OCI-LY1 (cell line): Measurements from ENCODE around the gene SLC4A2.
A peak's percentile ranks its signal among the peaks of the same experiment; 100 is the strongest.
"Not testable (repeated sequence)": the region's sequence is repeated elsewhere in the genome, so short reads cannot be mapped to it uniquely, and the experiment has no call there.

Source experiments
- H2AFZ ChIP-seq: fragments of 200-600 bp; sonication (generic), shearing (Covaris generic); 2 replicates; pipeline ENCODE4 v1.6.0; 2014; ENCODE audit warnings: antibody characterized with exemption, mild to moderate bottlenecking, low read length
- H3F3A ChIP-seq: fragments of 200-600 bp; sonication (generic), shearing (Covaris generic); 2 replicates; pipeline ENCODE4 v1.6.0; 2014; ENCODE audit warnings: mild to moderate bottlenecking, antibody characterized with exemption, low read length, moderate library complexity; ENCODE audit not compliant: insufficient read depth
- H3K27ac ChIP-seq: fragments of 200-600 bp; sonication (generic); 2 replicates; pipeline ENCODE4 v1.5.1; 2014; ENCODE audit warnings: low read length, mixed run types, mild to moderate bottlenecking, low read depth; ENCODE audit not compliant: poor library complexity, severe bottlenecking
- H3K27me3 ChIP-seq: fragments of 200-600 bp; sonication (generic); 2 replicates; pipeline ENCODE4 v1.6.0; 2014; ENCODE audit warnings: antibody characterized with exemption, mild to moderate bottlenecking, low read length, moderate library complexity; ENCODE audit not compliant: insufficient read depth
- H3K36me3 ChIP-seq: fragments of 200-600 bp; sonication (generic); 2 replicates; pipeline ENCODE4 v1.6.1; 2014; ENCODE audit warnings: mild to moderate bottlenecking, antibody characterized with exemption, low read length, moderate library complexity, mixed read lengths; ENCODE audit not compliant: insufficient read depth
- H3K4me1 ChIP-seq: fragments of 200-600 bp; sonication (generic); 2 replicates; pipeline ENCODE4 v1.5.1; 2014; ENCODE audit warnings: mild to moderate bottlenecking, low read length, moderate library complexity; ENCODE audit not compliant: insufficient read depth, severe bottlenecking
- H3K4me2 ChIP-seq: fragments of 200-600 bp; sonication (generic), shearing (Covaris generic); 2 replicates; pipeline ENCODE4 v1.6.1; 2014; ENCODE audit warnings: low read length
- H3K4me3 ChIP-seq: fragments of 200-600 bp; sonication (generic); 2 replicates; pipeline ENCODE4 v1.5.1; 2014; ENCODE audit warnings: low read length, low read depth, mild to moderate bottlenecking, mixed read lengths; ENCODE audit not compliant: poor library complexity, severe bottlenecking
- H3K79me2 ChIP-seq: fragments of 200-600 bp; shearing (Covaris generic); 2 replicates; pipeline ENCODE4 v1.6.1; 2016; ENCODE audit warnings: mixed run types, low read length, mixed read lengths; ENCODE audit not compliant: insufficient read depth
- H3K9ac ChIP-seq: fragments of 200-600 bp; sonication (generic), shearing (Covaris generic); 2 replicates; pipeline ENCODE4 v1.6.1; 2014; ENCODE audit warnings: mild to moderate bottlenecking, low read length, mixed read lengths
- H3K9me2 ChIP-seq: fragments of 200-600 bp; sonication (generic), shearing (Covaris generic); 2 replicates; pipeline ENCODE4 v1.6.1; 2014; ENCODE audit warnings: low read depth, mild to moderate bottlenecking, low read length, mixed read lengths
- H3K9me3 ChIP-seq: fragments of 200-600 bp; shearing (Covaris generic); 2 replicates; pipeline ENCODE4 v1.6.1; 2014; ENCODE audit warnings: low read length, mixed read lengths
- H4K20me1 ChIP-seq: fragments of 200-600 bp; sonication (generic), shearing (Covaris generic); 2 replicates; pipeline ENCODE4 v1.6.0; 2016; ENCODE audit warnings: mild to moderate bottlenecking, low read length; ENCODE audit not compliant: insufficient read depth
- EZH2 ChIP-seq: fragments of 200-600 bp; sonication (generic), shearing (Covaris generic); IDR thresholded peaks from 2 replicates; pipeline ENCODE4 v1.8.0; 2017; ENCODE audit warnings: borderline replicate concordance, mixed run types, mild to moderate bottlenecking, antibody characterized with exemption, low read length, moderate library complexity, mixed read lengths
- TF ChIP-seq, protein P1 (sequence below): fragments of 200-600 bp; sonication (generic), shearing (Covaris generic); IDR thresholded peaks from 2 replicates; pipeline ENCODE4 v1.5.1; 2017; ENCODE audit warnings: mild to moderate bottlenecking, antibody characterized with exemption, low read length, moderate library complexity, mixed read lengths

Gene SLC4A2

DNA sequence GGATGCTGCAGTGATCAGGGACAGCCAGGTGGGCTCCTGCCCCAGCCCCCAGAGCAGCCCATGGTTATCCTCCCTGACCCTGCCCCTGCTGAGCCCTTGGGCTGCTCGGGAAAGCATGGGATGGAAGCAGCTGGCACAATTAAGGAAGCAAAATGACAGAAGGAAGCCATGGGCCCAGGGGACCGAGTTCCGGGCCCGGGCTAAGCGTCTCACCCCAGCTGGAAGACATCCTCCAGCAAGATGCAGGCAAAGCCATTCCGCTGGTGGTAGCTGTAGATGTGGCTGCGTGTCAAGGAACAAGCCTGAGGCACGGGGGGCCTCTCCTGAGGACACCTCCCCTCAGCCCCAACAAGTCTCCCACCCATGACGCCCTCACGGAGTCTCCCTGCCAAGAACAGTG, 36.2 kb upstream of the SLC4A2 start:
- Histone ChIP-seq H3K9me2 (no peaks in the 10 kb centered on the region), H4K20me1 (no peaks in the 10 kb centered on the region), H3K27me3 (peaks cover 4% of the 10 kb centered on the region), H3K4me3 (no peak overlapping the region), H3F3A (no peaks in the 10 kb centered on the region), H3K27ac (no peak overlapping the region), H3K9me3 (no peaks in the 10 kb centered on the region), H3K4me2 (no peak overlapping the region), H3K79me2 (no peaks in the 10 kb centered on the region), H2AFZ (no peak overlapping the region), H3K4me1 (peaks cover 12% of the 10 kb centered on the region), H3K9ac (no peak overlapping the region), H3K36me3 (no peaks in the 10 kb centered on the region)
- TF ChIP-seq EZH2 = no peak
- TF ChIP-seq, protein P1, sequence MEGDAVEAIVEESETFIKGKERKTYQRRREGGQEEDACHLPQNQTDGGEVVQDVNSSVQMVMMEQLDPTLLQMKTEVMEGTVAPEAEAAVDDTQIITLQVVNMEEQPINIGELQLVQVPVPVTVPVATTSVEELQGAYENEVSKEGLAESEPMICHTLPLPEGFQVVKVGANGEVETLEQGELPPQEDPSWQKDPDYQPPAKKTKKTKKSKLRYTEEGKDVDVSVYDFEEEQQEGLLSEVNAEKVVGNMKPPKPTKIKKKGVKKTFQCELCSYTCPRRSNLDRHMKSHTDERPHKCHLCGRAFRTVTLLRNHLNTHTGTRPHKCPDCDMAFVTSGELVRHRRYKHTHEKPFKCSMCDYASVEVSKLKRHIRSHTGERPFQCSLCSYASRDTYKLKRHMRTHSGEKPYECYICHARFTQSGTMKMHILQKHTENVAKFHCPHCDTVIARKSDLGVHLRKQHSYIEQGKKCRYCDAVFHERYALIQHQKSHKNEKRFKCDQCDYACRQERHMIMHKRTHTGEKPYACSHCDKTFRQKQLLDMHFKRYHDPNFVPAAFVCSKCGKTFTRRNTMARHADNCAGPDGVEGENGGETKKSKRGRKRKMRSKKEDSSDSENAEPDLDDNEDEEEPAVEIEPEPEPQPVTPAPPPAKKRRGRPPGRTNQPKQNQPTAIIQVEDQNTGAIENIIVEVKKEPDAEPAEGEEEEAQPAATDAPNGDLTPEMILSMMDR = no peak

DNA sequence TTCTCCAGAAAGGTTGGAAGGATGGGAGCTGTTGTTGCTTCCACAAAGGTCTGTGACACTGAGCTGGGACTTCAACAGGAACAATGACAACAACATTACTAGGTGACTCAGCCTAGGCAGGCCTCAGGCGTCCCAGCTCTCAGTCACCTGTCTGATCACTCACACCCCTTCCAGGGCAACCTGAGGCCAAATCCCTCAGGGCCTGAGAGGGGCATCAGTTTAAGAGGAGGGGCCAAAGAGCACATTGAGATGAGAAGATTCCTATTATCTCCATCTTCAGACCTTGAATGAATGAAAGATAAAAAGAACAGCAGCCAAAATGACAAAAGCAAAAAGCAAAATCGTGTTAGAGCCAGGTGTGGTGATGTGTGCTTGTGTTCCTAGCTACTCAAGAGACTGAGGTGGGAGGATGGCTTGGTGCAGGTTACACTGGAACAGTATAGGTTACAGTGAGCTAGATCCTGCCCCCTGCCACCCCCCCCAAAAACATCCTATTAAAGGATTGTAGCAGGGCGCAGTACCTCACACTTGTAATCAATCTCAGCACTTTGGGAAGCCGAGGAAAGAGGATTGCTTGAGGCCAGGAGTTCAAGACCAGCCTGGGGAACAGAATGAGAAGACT, 34.8 kb upstream of the SLC4A2 start, which contains the start of gene ATG9B:
Gene ATG9B, minus strand, starts transcription at position 60 of the 622 bp plus-strand sequence. CDS start 71 bp downstream, outside the sequence.
- H4K20me1 ChIP-seq = no peaks in the 10 kb centered on the region
- H3K4me1 ChIP-seq = peaks cover 18% of the 10 kb centered on the region
- H2AFZ ChIP-seq = no peak within 1 kb of the TSS
- no peak within 1 kb of the TSS for H3K27ac ChIP-seq
- no peaks in the 10 kb centered on the region for H3F3A ChIP-seq
- H3K9me2 ChIP-seq = no peaks in the 10 kb centered on the region
- no peak within 1 kb of the TSS for H3K9ac ChIP-seq
- H3K36me3 ChIP-seq = no peaks in the 10 kb centered on the region
- H3K79me2 ChIP-seq = no peaks in the 10 kb centered on the region
- no peak for TF ChIP-seq EZH2
- TF ChIP-seq, protein P1 = no peak
- no peak within 1 kb of the TSS for H3K4me2 ChIP-seq
- H3K4me3 ChIP-seq = no peak within 1 kb of the TSS
- no peaks in the 10 kb centered on the region for H3K9me3 ChIP-seq
- peaks cover 4% of the 10 kb centered on the region for H3K27me3 ChIP-seq

DNA sequence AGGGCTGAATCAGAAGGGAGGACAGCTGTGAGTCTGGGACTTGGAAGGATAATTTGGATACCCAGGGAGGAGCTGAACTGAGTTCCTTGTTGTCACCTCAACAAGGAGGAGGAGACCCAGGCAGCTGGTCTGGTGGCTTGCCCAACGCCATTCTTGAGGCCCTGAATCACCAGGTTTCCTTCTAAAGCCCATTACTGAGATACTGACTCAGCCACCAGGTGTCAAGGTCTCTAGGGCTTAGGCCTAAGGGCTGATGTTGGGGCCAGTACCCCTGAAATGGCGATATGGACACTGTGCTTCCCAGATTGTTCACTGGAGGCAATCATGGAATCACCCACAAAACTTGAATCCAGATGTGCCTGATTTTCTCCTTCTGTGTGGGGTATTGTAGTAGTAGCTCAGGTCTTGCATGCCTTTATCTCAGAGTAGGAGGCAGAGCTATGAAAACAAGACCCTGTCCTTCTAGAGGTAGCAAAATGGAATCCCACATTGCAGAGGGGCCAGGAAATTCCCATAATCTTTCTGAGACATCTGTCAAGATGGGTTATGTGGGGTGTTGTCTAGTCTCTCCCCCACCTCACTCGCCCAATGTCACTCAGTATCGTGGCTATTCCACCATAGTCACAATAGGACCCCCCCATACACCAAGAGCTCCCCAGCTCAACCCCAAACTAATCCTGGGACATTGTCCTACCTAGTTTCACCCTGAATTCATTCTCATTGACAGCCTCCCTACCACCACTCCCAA, 33.3 kb upstream of the SLC4A2 start:
- Histone ChIP-seq H3K9ac (no peak overlapping the region), H3K4me2 (no peak overlapping the region), H3K4me3 (no peak overlapping the region), H2AFZ (no peak overlapping the region), H3K27me3 (peaks cover 4% of the 10 kb centered on the region; the same call in 1 of the 2 replicates), H4K20me1 (no peaks in the 10 kb centered on the region), H3K4me1 (peaks cover 24% of the 10 kb centered on the region), H3K36me3 (no peaks in the 10 kb centered on the region), H3K9me3 (no peaks in the 10 kb centered on the region), H3F3A (no peaks in the 10 kb centered on the region), H3K27ac (no peak overlapping the region), H3K79me2 (no peaks in the 10 kb centered on the region), H3K9me2 (no peaks in the 10 kb centered on the region)
- no peak for TF ChIP-seq EZH2
- TF ChIP-seq, protein P1 = no peak

DNA sequence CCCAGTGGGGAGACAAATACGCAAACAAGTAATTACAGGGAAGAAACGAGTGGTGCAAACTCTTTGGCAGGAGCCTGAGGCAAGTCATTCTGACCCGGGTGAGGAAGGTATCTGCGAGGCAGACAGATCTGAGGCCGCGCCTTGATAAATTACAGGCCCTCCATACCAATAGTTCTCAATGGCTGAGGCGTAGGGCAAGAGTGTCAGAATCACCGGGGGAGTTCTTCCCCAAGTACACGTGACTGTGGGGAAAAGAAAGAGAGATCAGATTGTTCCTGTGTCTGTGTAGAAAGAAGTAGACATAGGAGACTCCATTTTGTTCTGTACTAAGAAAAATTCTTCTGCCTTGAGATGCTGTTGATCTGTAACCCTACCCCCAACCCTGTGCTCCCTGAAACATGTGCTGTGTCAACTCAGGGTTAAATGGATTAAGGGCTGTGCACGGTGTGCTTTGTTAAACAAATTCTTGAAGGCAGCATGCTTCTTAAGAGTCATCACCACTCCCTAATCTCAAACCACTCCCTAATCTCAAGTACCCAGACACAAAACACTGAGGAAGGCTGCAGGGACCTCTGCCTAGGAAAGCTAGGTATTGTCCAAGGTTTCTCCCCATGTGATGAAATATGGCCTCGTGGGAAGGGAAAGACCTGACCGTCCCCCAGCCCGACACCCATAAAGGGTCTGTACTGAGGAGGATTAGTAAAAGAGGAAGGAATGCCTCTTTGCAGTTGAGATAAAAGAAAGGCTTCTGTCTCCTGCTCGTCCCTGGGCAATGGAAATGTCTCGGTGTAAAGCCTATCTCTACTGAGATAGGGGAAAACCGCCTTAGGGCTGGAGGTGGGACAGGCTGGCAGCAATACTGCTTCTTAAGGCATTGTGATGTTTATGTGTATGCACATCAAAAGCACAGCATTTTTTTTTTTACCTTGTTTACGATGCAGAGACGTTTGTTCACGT, 32.3 kb upstream of the SLC4A2 start:
- H3K4me3 ChIP-seq = peak overlapping the region; percentile 73
- H2AFZ ChIP-seq, H3K9me3 ChIP-seq, H3K36me3 ChIP-seq, H3K79me2 ChIP-seq, H4K20me1 ChIP-seq, H3K27ac ChIP-seq, H3F3A ChIP-seq, H3K9me2 ChIP-seq, H3K27me3 ChIP-seq: not testable (repeated sequence)
- H3K4me2 ChIP-seq = peak overlapping the region; percentile 66
- peaks cover 24% of the 10 kb centered on the region for H3K4me1 ChIP-seq
- H3K9ac ChIP-seq = peak overlapping the region; percentile 20; the same call in 1 of the 2 replicates
